IMR-90 (cell line): ENCODE measurements around the gene ASPRV1. TPM values are rescaled to one million over a fixed set of nuclear protein-coding genes. Genes with fewer than 3 reads are reported as not detected.

Experiments used
- ATAC-seq: fragments of 200-7000 bp; cut with Tn5 transposase; 2 replicates; pipeline ENCODE4 v1.9.1; 2020; ENCODE audit warnings: low read depth, mild to moderate bottlenecking, moderate library complexity
- BruUV-seq: library from RNA; stranded (reverse); fragments of 400-500 nt; replicated peaks from 2 replicates; lab custom pipeline; 2021; lab: Mats Ljungman, UMichigan
- CTCF ChIA-PET: fragments of 300-600 bp; formaldehyde crosslinking; extraction: SDS; loops from one replicate; lab custom pipeline; 2021; ENCODE audit warnings: antibody characterized with exemption; lab: Yijun Ruan, JAX
- POLR2A ChIA-PET: fragments of 300-600 bp; sonication (Branson Sonifier 250); formaldehyde crosslinking; loops from one replicate; lab custom pipeline; 2022; ENCODE audit warnings: antibody characterized with exemption; ENCODE audit not compliant: unreplicated experiment; lab: Charles Lee
- DNase-seq: peaks from one replicate; pipeline ENCODE4 v3.0.0; 2013
- H2AFZ ChIP-seq: replicated peaks from 2 replicates; pipeline ENCODE3; 2013; ENCODE audit warnings: low read length, mild to moderate bottlenecking; ENCODE audit not compliant: poor library complexity
- H2AK5ac ChIP-seq: 2 replicates; pipeline ENCODE4 v1.6.1; 2013; ENCODE audit warnings: low read depth, low read length, inconsistent platforms
- H2AK9ac ChIP-seq: replicated peaks from 2 replicates; pipeline ENCODE3; 2013; ENCODE audit warnings: mild to moderate bottlenecking, low read depth, low read length, moderate library complexity; ENCODE audit not compliant: poor library complexity
- H2BK120ac ChIP-seq: 2 replicates; pipeline ENCODE4 v1.6.1; 2013; ENCODE audit warnings: low read depth, low read length, inconsistent platforms
- H2BK15ac ChIP-seq: 3 replicates; pipeline ENCODE4 v1.6.1; 2013; ENCODE audit warnings: low read depth, low read length, inconsistent platforms
- H2BK20ac ChIP-seq: 2 replicates; pipeline ENCODE4 v1.6.1; 2013; ENCODE audit warnings: low read depth, mild to moderate bottlenecking, inconsistent platforms, low read length, moderate library complexity
- H2BK5ac ChIP-seq: 2 replicates; pipeline ENCODE4 v1.6.1; 2013; ENCODE audit warnings: mild to moderate bottlenecking, low read depth, low read length, inconsistent platforms; ENCODE audit not compliant: poor library complexity, severe bottlenecking
- H3K14ac ChIP-seq: replicated peaks from 2 replicates; pipeline ENCODE4 v1.6.1; 2013; ENCODE audit warnings: low read depth, low read length, inconsistent platforms
- H3K18ac ChIP-seq: 2 replicates; pipeline ENCODE4 v1.6.1; 2013; ENCODE audit warnings: low read depth, low read length, control low read depth
- H3K23ac ChIP-seq: 2 replicates; pipeline ENCODE4 v1.6.1; 2013; ENCODE audit warnings: low read depth, low read length, inconsistent platforms
- H3K27ac ChIP-seq: 2 replicates; pipeline ENCODE4 v1.5.1; 2013; ENCODE audit warnings: mild to moderate bottlenecking, control low read depth, low read length; ENCODE audit not compliant: insufficient read depth
- H3K27me3 ChIP-seq: 2 replicates; pipeline ENCODE4 v1.6.1; 2013; ENCODE audit warnings: low read length; ENCODE audit not compliant: control insufficient read depth, insufficient read depth
- H3K36me3 ChIP-seq: 2 replicates; pipeline ENCODE4 v1.6.1; 2013; ENCODE audit warnings: low read length, mixed read lengths; ENCODE audit not compliant: control insufficient read depth, insufficient read depth
- H3K4ac ChIP-seq: 2 replicates; pipeline ENCODE4 v1.6.1; 2013; ENCODE audit warnings: low read depth, low read length, inconsistent platforms
- H3K4me1 ChIP-seq: 2 replicates; pipeline ENCODE4 v1.6.1; 2013; ENCODE audit warnings: low read length, mixed read lengths; ENCODE audit not compliant: control insufficient read depth, insufficient read depth
- H3K4me2 ChIP-seq: 2 replicates; pipeline ENCODE4 v1.6.1; 2013; ENCODE audit warnings: low read depth, mild to moderate bottlenecking, control low read depth, low read length, moderate library complexity
- H3K4me3 ChIP-seq: 2 replicates; pipeline ENCODE4 v1.5.1; 2013; ENCODE audit warnings: low read depth, mild to moderate bottlenecking, control low read depth, low read length, moderate library complexity; ENCODE audit not compliant: insufficient read depth
- H3K56ac ChIP-seq: 2 replicates; pipeline ENCODE4 v1.6.1; 2013; ENCODE audit warnings: low read length, inconsistent platforms; ENCODE audit not compliant: insufficient read depth; ENCODE audit errors: extremely low read depth
- H3K79me1 ChIP-seq, 2 experiments: 2 replicates each; pipeline ENCODE4 v1.6.1; 2013; ENCODE audit warnings: low read length in 2 of 2, inconsistent platforms in 1 of 2, low read depth in 1 of 2
- H3K9ac ChIP-seq: 2 replicates; pipeline ENCODE4 v1.6.1; 2013; ENCODE audit warnings: low read depth, low read length, control low read depth
- H3K9me1 ChIP-seq: 2 replicates; pipeline ENCODE4 v1.6.1; 2013; ENCODE audit warnings: low read length, inconsistent platforms; ENCODE audit not compliant: insufficient read depth
- H3K9me3 ChIP-seq: 2 replicates; pipeline ENCODE4 v1.6.1; 2013; ENCODE audit warnings: low read length; ENCODE audit not compliant: control insufficient read depth, insufficient read depth
- H4K20me1 ChIP-seq: 2 replicates; pipeline ENCODE4 v1.6.1; 2013; ENCODE audit warnings: low read length, inconsistent platforms; ENCODE audit not compliant: insufficient read depth
- H4K5ac ChIP-seq: 2 replicates; pipeline ENCODE4 v1.6.1; 2013; ENCODE audit warnings: mild to moderate bottlenecking, low read depth, low read length, control low read depth
- H4K8ac ChIP-seq, 2 experiments: 2 replicates each; pipeline ENCODE4 v1.6.1; 2013; ENCODE audit warnings: low read depth in 2 of 2, low read length in 2 of 2, control low read depth in 1 of 2, inconsistent platforms in 1 of 2
- H4K91ac ChIP-seq: 2 replicates; pipeline ENCODE4 v1.6.1; 2013; ENCODE audit warnings: low read depth, low read length, inconsistent platforms; ENCODE audit not compliant: insufficient read depth
- BHLHE40 ChIP-seq: fragments of 150-350 bp; IDR thresholded peaks from 2 replicates; pipeline ENCODE4 v1.6.1; 2016; ENCODE audit warnings: mild to moderate bottlenecking, low read depth, low read length
- ELK1 ChIP-seq: fragments of 150-350 bp; IDR thresholded peaks from 2 replicates; pipeline ENCODE4 v1.6.1; 2016; ENCODE audit warnings: low read depth, mild to moderate bottlenecking, low read length, moderate library complexity, borderline replicate concordance
- MAFK ChIP-seq: IDR thresholded peaks from 2 replicates; pipeline ENCODE4 v1.6.1; 2012; ENCODE audit warnings: low read depth, low read length, improper control_type of control experiment
- MXI1 ChIP-seq: IDR thresholded peaks from 2 replicates; pipeline ENCODE4 v1.6.1; 2012; ENCODE audit warnings: low read depth, mild to moderate bottlenecking, low read length, moderate library complexity, borderline replicate concordance
- RAD21 ChIP-seq: IDR thresholded peaks from 2 replicates; pipeline ENCODE4 v1.6.1; 2012; ENCODE audit warnings: low read length, improper control_type of control experiment
- RCOR1 ChIP-seq: IDR thresholded peaks from 2 replicates; pipeline ENCODE4 v1.6.1; 2012; ENCODE audit warnings: mild to moderate bottlenecking, low read length, improper control_type of control experiment; ENCODE audit not compliant: insufficient replicate concordance
- USF2 ChIP-seq: fragments of 150-350 bp; IDR thresholded peaks from 2 replicates; pipeline ENCODE4 v1.6.1; 2017; ENCODE audit warnings: mild to moderate bottlenecking, antibody characterized with exemption, low read length, low read depth
- WGBS, 2 experiments: methylation state at CpG; one replicate each; pipeline versions ENCODE4 v1.1.5 to v1.1.7; 2013; ENCODE audit warnings: missing lambda C conversion rate in 2 of 2; ENCODE audit not compliant: insufficient read length in 1 of 2; ENCODE audit errors: extremely low coverage in 2 of 2; 5-methylcytosine and 5-hydroxymethylcytosine counted together
- dilution Hi-C: fragments of 300-500 bp; cut with HindIII; formaldehyde crosslinking; loops from one replicate; pipeline ENCODE4 v1.14.3; 2018; ENCODE audit warnings: low sequenced_read_pairs; ENCODE audit not compliant: unreplicated experiment
- in situ Hi-C: fragments of 300-500 bp; cut with MboI; formaldehyde crosslinking; loops from 3 replicates; pipeline ENCODE4 v1.14.3; 2019; ENCODE audit warnings: low sequenced_read_pairs, inconsistent platforms, mixed read lengths
- intact Hi-C: fragments of 100-400 bp; cut with micrococcal nuclease; formaldehyde crosslinking; loops from 2 replicates; pipeline ENCODE4 v1.10.0; 2022
- polyA plus RNA-seq, 3 experiments: library from polyadenylated mRNA; depleted of rRNA; stranded (reverse); fragments of >200 nt; gene quantifications; 2 replicates each; pipeline ENCODE4 v1.2.3, GENCODE V29; 2012; ENCODE audit warnings: low replicate concordance in 1 of 3
- total RNA-seq: library from RNA; depleted of rRNA; stranded (reverse); fragments of >200 nt; gene quantifications from 2 replicates; pipeline ENCODE4 v1.2.3, GENCODE V29; 2012
- TF ChIP-seq, protein P1 (sequence below): conservative IDR thresholded peaks from 2 replicates; pipeline ENCODE4 v1.5.1; 2012; ENCODE audit warnings: mild to moderate bottlenecking, low read depth, low read length, improper control_type of control experiment

Gene ASPRV1
- total and polyA plus RNA-seq, 2 of the 4 experiments (the other 2 are of a cell fraction): 0.14 to 0.18 TPM

DNA sequence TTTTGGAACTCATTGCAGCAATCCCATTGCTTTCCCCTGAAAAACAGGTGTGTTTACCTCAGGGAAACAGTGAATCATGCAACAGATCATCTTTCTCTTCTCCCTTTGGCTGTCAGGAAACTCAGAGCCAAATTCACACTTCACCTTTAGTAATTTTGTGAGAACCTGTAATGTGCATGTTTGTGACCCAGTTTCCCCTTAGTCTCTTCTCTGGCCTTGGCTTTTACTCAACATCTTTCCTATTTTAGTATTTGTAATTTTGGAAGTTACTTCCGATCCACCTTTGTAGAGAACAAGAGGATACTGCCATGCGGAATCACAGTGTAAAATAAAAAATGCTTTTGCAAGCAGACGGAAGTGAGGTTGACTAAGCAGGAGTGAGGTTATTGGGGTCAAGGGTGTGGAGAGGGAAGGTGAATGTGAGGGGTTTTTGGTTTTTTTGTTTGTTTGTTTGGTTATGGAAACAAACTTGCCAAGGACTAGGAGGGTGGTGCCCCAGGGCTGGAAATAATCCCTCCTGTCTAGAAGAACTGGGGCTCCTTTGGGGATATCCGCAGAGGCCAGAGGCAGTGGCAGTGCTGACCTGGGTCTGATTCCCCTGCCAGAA lies 14.0 kb downstream of the ASPRV1 start:
- 100% methylated on average over 2 of the region's 4 CpGs; no CpG with 5 or more reads in 1 of the 2 experiments for WGBS, 2 experiments
- Histone ChIP-seq H3K27me3 (no peaks in the 10 kb centered on the region), H3K79me1 (no peaks in the 10 kb centered on the region), H2AFZ (no peak overlapping the region), H3K4me2 (no peak overlapping the region), H3K56ac (no peak overlapping the region), H3K36me3 (peaks cover 7% of the 10 kb centered on the region; the same call in 1 of the 2 replicates), H3K4me1 (peaks cover 8% of the 10 kb centered on the region), H3K9ac (no peak overlapping the region), H4K20me1 (no peaks in the 10 kb centered on the region), H3K4ac (peak overlapping the region; percentile 66; the same call in 1 of the 2 replicates), H2BK15ac (peak overlapping the region; percentile 75; the same call in 1 of the 3 replicates), H2AK9ac (no peak overlapping the region), H3K9me1 (peaks cover 20% of the 10 kb centered on the region), H3K18ac (no peak overlapping the region), H3K23ac (0 out of 2 replicates have a peak overlapping the region, but pooled peaks have one; percentile 28), H2BK5ac (no peak overlapping the region), H3K27ac (no peak overlapping the region), H4K5ac (no peak overlapping the region), H3K4me3 (no peak overlapping the region), H2AK5ac (peak overlapping the region; percentile 29; the same call in 1 of the 2 replicates), H4K8ac (0 out of 4 replicates have a peak overlapping the region, but pooled peaks of 1 of the 2 experiments have one; percentile 23), H4K91ac (no peak overlapping the region; the same call in 1 of the 2 replicates), H3K14ac (peak overlapping the region; percentile 67; the same call in 1 of the 2 replicates), H2BK120ac (0 out of 2 replicates have a peak overlapping the region, but pooled peaks have one; percentile 32), H3K9me3 (no peaks in the 10 kb centered on the region), H2BK20ac (peak overlapping the region; percentile 92)
- intact Hi-C loops (no loop called here), in situ Hi-C loops (no loop called here), dilution Hi-C loops (no loop called here)
- CTCF ChIA-PET: interaction anchor here (1.2 kb wide), 1 partner anchor 7 kb away, joined by 3 read pairs; no protein-coding TSS in a partner anchor
- ATAC-seq (no peak), DNase-seq (no peak)
- POLR2A ChIA-PET: no interaction called here
- TF ChIP-seq, protein P1, sequence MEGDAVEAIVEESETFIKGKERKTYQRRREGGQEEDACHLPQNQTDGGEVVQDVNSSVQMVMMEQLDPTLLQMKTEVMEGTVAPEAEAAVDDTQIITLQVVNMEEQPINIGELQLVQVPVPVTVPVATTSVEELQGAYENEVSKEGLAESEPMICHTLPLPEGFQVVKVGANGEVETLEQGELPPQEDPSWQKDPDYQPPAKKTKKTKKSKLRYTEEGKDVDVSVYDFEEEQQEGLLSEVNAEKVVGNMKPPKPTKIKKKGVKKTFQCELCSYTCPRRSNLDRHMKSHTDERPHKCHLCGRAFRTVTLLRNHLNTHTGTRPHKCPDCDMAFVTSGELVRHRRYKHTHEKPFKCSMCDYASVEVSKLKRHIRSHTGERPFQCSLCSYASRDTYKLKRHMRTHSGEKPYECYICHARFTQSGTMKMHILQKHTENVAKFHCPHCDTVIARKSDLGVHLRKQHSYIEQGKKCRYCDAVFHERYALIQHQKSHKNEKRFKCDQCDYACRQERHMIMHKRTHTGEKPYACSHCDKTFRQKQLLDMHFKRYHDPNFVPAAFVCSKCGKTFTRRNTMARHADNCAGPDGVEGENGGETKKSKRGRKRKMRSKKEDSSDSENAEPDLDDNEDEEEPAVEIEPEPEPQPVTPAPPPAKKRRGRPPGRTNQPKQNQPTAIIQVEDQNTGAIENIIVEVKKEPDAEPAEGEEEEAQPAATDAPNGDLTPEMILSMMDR: no peak
- TF ChIP-seq USF2 (no peak), MAFK (no peak), MXI1 (no peak), ELK1 (no peak), RCOR1 (no peak), BHLHE40 (no peak), RAD21 (no peak)
- BruUV-seq: no TSS peak
